H1 (cell line): ENCODE results near the gene RNF114.

Experiments
- CREB1 ChIP-seq: IDR thresholded peaks from 2 replicates; pipeline ENCODE4 v1.6.1; 2012; ENCODE audit warnings: inconsistent platforms
- CTCF ChIP-seq, 3 experiments: IDR thresholded peaks; 1 replicate in 2 of 3; 2 replicates in 1 of 3; pipeline versions ENCODE4 v1.5.1 to v1.6.1; 2011; ENCODE audit warnings: low read length in 3 of 3, mild to moderate bottlenecking in 3 of 3, inconsistent platforms in 2 of 3, low read depth in 1 of 3, moderate library complexity in 1 of 3; ENCODE audit not compliant: insufficient read depth in 1 of 3; ENCODE audit errors: control extremely low read depth in 1 of 3
- ZNF274 ChIP-seq: IDR thresholded peaks from 2 replicates; pipeline ENCODE4 v1.7.0; 2012; ENCODE audit warnings: low read length, borderline replicate concordance; ENCODE audit errors: extremely low read depth

GRCh38 chr20:49887251-49888211, 48.7 kb upstream of the RNF114 start:
- no peak for TF ChIP-seq CTCF (IDR thresholded peaks at IDR 0.05; ENCODE audit: control extremely low read depth in 1 of 3, insufficient read depth in 1 of 3, low read depth in 1 of 3, low read length in 3 of 3)
- TF ChIP-seq CREB1: no peak
- TF ChIP-seq ZNF274: no peak
